HG03460 (cell line): ENCODE measurements around the gene LMAN1L.

Experiments
- ATAC-seq: cut with Tn5 transposase; IDR thresholded peaks from one replicate; pipeline ENCODE4 v1.9.1; 2021; ENCODE audit not compliant: unreplicated experiment

Gene LMAN1L

DNA sequence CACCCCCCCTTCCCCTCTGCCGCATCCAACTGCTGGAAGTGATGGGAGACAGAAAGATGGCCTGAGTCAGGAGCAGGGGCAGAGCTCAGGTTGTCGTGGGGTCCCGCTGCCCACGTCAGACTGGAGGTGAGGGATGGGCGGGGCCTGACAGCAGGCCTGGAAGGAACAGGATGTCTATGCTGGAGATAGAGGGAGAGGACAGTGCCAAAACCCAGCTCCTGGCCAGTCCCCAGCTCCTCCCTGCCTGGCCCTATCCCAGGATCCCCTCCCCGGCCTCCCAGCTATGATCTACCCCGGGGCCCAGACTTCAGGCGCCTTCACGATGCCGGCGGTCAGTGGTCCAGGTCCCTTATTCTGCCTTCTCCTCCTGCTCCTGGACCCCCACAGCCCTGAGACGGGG lies at the start of gene LMAN1L:
TSS of gene LMAN1L (plus strand) at position 303 of the 400 bp plus-strand sequence. CDS start at position 323, 20 bp downstream.
- ATAC-seq: no peak

DNA sequence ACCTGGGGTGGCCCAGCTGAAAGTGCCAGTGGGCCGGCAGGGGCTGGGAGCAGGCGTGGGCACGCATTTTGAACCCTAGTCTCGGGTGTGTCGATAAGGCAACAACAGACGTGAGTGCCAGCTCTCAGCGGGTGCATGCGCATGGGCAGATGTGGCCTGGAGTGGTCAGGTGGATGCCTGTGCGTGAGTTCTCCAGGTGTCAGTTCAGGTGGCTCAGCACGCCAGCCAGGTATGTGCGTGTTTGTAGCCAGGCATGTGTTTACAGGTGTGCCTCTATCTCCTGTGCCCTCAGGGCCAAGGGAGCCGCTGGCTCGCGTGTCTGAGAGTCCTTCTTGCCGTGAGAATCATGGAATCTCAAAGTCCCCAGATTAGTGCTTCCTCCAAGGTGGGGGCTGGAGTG lies 49.2 kb upstream of the LMAN1L start:
- ATAC-seq: no peak

GRCh38 chr15:74767167-74768098 lies 45.2 kb upstream of the LMAN1L start:
- no peak for ATAC-seq

- no peak for ATAC-seq
These were observed 44.4 kb upstream of the LMAN1L start for GRCh38 chr15:74768099-74768770.

DNA sequence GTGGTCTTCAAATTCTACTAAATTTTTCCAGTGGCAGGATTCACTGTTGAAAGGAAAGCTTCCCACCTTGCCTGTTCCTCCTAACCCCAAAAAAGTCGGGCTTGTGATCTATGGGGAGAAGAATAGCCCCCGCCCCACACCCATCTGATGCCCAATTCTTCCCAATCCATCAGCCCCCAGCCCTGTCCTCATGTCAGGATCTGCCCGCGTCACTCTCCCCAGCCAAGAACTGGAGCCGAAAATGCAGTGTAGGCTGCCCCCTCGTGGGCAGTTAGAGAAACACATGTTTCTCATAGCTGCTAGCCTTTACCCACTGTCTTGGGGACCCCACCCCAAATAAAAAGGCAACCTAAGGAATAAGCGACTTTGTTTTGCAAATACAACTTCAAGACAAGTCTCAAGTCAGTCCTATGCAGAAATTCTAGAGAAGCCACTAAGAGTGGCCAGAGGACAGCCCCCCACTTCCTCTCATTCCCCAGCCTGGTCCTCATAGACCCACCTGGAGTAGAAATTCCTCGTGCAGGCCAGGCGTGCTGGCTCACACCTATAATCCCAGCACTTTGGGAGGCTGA lies 43.8 kb upstream of the LMAN1L start:
- ATAC-seq: no peak

- no peak for ATAC-seq
These were observed 43.1 kb upstream of the LMAN1L start for GRCh38 chr15:74769463-74770025.

DNA sequence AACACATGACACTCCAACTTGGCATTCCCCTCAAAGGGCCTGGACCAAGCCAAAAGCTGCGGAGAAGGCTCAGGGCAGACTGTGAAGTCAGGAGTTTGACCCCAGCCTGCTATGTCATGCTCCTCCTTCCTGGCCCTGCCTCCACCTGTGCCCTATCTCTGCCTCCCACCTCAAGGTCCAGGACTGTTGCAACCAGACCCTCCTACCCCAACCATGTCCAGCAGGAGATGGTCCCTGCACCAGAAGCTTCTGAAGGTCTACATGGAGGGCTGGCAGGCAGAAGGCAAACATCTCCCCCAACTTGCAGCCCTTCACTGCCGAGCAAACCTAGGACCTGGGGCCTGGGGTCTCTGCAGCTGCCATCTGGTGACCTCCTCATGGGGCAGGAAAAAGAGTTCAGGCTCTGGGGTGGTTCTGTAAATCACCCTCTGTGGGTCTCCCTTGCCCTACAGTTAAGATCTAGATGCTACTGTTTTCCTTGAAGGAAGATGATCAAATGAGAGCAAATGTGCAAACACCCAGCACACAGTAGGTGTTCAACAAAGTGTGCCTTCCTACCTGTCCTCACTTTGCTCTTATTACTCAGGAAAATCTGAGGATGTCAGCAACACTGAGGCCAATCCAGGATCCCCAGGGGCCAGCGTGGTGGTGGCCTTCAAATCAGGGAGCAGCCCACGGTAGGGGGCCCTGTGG lies 42.3 kb upstream of the LMAN1L start:
- ATAC-seq: no peak

GRCh38 chr15:74773329-74773728 lies 39.3 kb upstream of the LMAN1L start:
- no peak for ATAC-seq

GRCh38 chr15:74773731-74774252 lies 38.8 kb upstream of the LMAN1L start:
- ATAC-seq: no peak

DNA sequence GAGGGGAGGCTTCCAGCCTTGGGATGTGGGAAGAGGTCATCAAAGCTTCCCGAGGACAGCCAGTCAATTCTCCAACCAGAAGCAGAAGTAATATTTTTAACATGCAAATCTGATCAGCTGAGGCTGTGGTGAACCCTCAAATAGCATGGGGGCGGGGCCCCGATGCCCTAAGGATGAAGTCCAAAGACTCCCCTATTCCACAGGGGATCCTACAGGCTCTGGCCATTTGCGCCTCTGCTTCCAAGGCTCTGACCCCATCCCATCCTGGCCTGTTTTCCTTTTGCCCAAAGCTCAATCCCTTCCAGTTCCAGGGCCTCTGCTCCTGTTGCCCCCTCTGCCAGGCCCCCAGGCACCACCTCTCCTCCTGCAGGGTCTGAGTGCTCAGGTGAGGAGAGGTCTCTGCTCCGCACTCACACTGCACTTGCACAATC lies 37.5 kb upstream of the LMAN1L start:
- ATAC-seq: no peak

- ATAC-seq: no peak
These were observed 36.7 kb upstream of the LMAN1L start for GRCh38 chr15:74775894-74776293.

- peak; percentile 45 for ATAC-seq
These were observed 35.5 kb upstream of the LMAN1L start for GRCh38 chr15:74776821-74777768.

- ATAC-seq: peak; percentile 5
These were observed 34.7 kb upstream of the LMAN1L start for GRCh38 chr15:74777769-74778598.

GRCh38 chr15:74778599-74778970 lies 34.0 kb upstream of the LMAN1L start:
- no peak for ATAC-seq

- ATAC-seq: no peak
These were observed 33.4 kb upstream of the LMAN1L start for GRCh38 chr15:74779162-74779648.

GRCh38 chr15:74780523-74781430 lies 31.9 kb upstream of the LMAN1L start:
- no peak for ATAC-seq
